NCI-H1694 (cell line): ENCODE measurements around the gene HIP1.
"Not testable (repeated sequence)": the region's sequence is repeated elsewhere in the genome, so short reads cannot be mapped to it uniquely, and the experiment has no call there.

Experiments
- DNase-seq: peaks from one replicate; lab custom pipeline; 2025; lab: John Stamatoyannopoulos, UW

HIP1 gene

GRCh38 chr7:75571209-75571608 is 167.5 kb downstream of the HIP1 start:
- DNase-seq, result no peak

- DNase-seq, result not testable (repeated sequence)
Measured at GRCh38 chr7:75569629-75570282, 169.0 kb downstream of the HIP1 start.

GRCh38 chr7:75567948-75568595 is 170.7 kb downstream of the HIP1 start:
- DNase-seq, result no peak

- DNase-seq, result no peak
Measured at GRCh38 chr7:75565132-75565837, 173.5 kb downstream of the HIP1 start.

GRCh38 chr7:75563171-75563570 is 175.6 kb downstream of the HIP1 start:
- no peak for DNase-seq

GRCh38 chr7:75559976-75560365 is 178.8 kb downstream of the HIP1 start:
- no peak for DNase-seq

- no peak for DNase-seq
Measured at GRCh38 chr7:75559355-75559975, 179.3 kb downstream of the HIP1 start.

- DNase-seq, result not testable (repeated sequence)
Measured at GRCh38 chr7:75556835-75557234, 181.9 kb downstream of the HIP1 start.

GRCh38 chr7:75555736-75556135 is 183.0 kb downstream of the HIP1 start:
- no peak for DNase-seq

- DNase-seq, result no peak
Measured at GRCh38 chr7:75546237-75547015, 192.3 kb downstream of the HIP1 start.

GRCh38 chr7:75537731-75538130 is 201.0 kb downstream of the HIP1 start:
- no peak for DNase-seq

GRCh38 chr7:75536940-75537538 is 201.7 kb downstream of the HIP1 start:
- no peak for DNase-seq

GRCh38 chr7:75536491-75536890 is 202.2 kb downstream of the HIP1 start:
- no peak for DNase-seq

GRCh38 chr7:75534727-75535307 is 203.9 kb downstream of the HIP1 start:
- no peak for DNase-seq

GRCh38 chr7:75533926-75534325 is 204.8 kb downstream of the HIP1 start:
- no peak for DNase-seq

- no peak for DNase-seq
Measured at GRCh38 chr7:75532639-75533038, 206.1 kb downstream of the HIP1 start.

- no peak for DNase-seq
Measured at GRCh38 chr7:75531359-75531821, 207.4 kb downstream of the HIP1 start.

GRCh38 chr7:75527224-75527722 is 211.5 kb downstream of the HIP1 start:
- DNase-seq, result not testable (repeated sequence)

GRCh38 chr7:75521727-75522126 is 217.0 kb downstream of the HIP1 start:
- DNase-seq, result not testable (repeated sequence)

GRCh38 chr7:75518842-75519241 is 219.9 kb downstream of the HIP1 start:
- DNase-seq, result not testable (repeated sequence)

- DNase-seq, result not testable (repeated sequence)
Measured at GRCh38 chr7:75509033-75509432, 229.7 kb downstream of the HIP1 start.
